KMS-11 (cell line): ENCODE data around the gene PPP1R1A.

Experiments
- H2AFZ ChIP-seq: fragments of 200-600 bp; sonication (generic); 2 replicates; pipeline ENCODE4 v1.6.1; 2016; ENCODE audit warnings: antibody characterized with exemption, mixed run types, low read depth
- H3K27ac ChIP-seq: fragments of 200-600 bp; sonication (generic); 2 replicates; pipeline ENCODE4 v1.6.1; 2016; ENCODE audit warnings: mild to moderate bottlenecking, mixed run types
- H3K27me3 ChIP-seq: fragments of 200-600 bp; sonication (generic); 2 replicates; pipeline ENCODE4 v1.6.1; 2017; ENCODE audit warnings: mild to moderate bottlenecking, low read depth, mixed run types, moderate library complexity; ENCODE audit not compliant: insufficient read depth
- H3K36me3 ChIP-seq: fragments of 200-600 bp; sonication (generic); 2 replicates; pipeline ENCODE4 v1.6.1; 2017; ENCODE audit warnings: mild to moderate bottlenecking, mixed run types; ENCODE audit not compliant: insufficient read depth
- H3K4me1 ChIP-seq: fragments of 200-600 bp; sonication (generic); 2 replicates; pipeline ENCODE4 v1.6.1; 2016; ENCODE audit warnings: mild to moderate bottlenecking, low read depth, mixed run types; ENCODE audit not compliant: poor library complexity, severe bottlenecking
- H3K4me2 ChIP-seq: fragments of 200-600 bp; sonication (generic); 2 replicates; pipeline ENCODE4 v1.7.0; 2016; ENCODE audit warnings: mild to moderate bottlenecking, mixed run types
- H3K4me3 ChIP-seq: fragments of 200-600 bp; sonication (generic); IDR thresholded peaks from 2 replicates; pipeline ENCODE4 v1.6.1; 2017; ENCODE audit warnings: low read depth, low read length, mixed read lengths; ENCODE audit not compliant: insufficient read depth
- H3K79me2 ChIP-seq: fragments of 200-600 bp; sonication (generic); 2 replicates; pipeline ENCODE4 v1.6.1; 2016; ENCODE audit warnings: low read depth, mixed run types; ENCODE audit not compliant: insufficient read depth
- H3K9ac ChIP-seq: fragments of 200-600 bp; sonication (generic); 2 replicates; pipeline ENCODE4 v1.6.1; 2016; ENCODE audit warnings: mild to moderate bottlenecking, mixed run types
- H4K20me1 ChIP-seq: fragments of 200-600 bp; sonication (generic); 2 replicates; pipeline ENCODE4 v1.6.1; 2016; ENCODE audit warnings: mild to moderate bottlenecking, mixed run types; ENCODE audit not compliant: insufficient read depth
- TF ChIP-seq, protein P1 (sequence below): fragments of 200-600 bp; sonication (generic); conservative IDR thresholded peaks from 2 replicates; pipeline ENCODE4 v1.6.1; 2017; ENCODE audit warnings: low read depth, mild to moderate bottlenecking, antibody characterized with exemption, low read length, moderate library complexity, mixed read lengths

Gene PPP1R1A

GRCh38 chr12:54586620-54587019 is 1.8 kb downstream of the PPP1R1A start:
- H2AFZ ChIP-seq: no peak overlapping the region
- no peaks in the 10 kb centered on the region for H3K79me2 ChIP-seq
- H3K4me2 ChIP-seq: no peak overlapping the region
- H3K36me3 ChIP-seq: no peaks in the 10 kb centered on the region
- H3K27me3 ChIP-seq: no peaks in the 10 kb centered on the region
- no peak overlapping the region for H3K27ac ChIP-seq
- H3K4me1 ChIP-seq: peaks cover 14% of the 10 kb centered on the region
- H3K9ac ChIP-seq: no peak overlapping the region
- no peak overlapping the region for H3K4me3 ChIP-seq
- no peaks in the 10 kb centered on the region for H4K20me1 ChIP-seq
- TF ChIP-seq, protein P1, sequence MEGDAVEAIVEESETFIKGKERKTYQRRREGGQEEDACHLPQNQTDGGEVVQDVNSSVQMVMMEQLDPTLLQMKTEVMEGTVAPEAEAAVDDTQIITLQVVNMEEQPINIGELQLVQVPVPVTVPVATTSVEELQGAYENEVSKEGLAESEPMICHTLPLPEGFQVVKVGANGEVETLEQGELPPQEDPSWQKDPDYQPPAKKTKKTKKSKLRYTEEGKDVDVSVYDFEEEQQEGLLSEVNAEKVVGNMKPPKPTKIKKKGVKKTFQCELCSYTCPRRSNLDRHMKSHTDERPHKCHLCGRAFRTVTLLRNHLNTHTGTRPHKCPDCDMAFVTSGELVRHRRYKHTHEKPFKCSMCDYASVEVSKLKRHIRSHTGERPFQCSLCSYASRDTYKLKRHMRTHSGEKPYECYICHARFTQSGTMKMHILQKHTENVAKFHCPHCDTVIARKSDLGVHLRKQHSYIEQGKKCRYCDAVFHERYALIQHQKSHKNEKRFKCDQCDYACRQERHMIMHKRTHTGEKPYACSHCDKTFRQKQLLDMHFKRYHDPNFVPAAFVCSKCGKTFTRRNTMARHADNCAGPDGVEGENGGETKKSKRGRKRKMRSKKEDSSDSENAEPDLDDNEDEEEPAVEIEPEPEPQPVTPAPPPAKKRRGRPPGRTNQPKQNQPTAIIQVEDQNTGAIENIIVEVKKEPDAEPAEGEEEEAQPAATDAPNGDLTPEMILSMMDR: no peak

DNA sequence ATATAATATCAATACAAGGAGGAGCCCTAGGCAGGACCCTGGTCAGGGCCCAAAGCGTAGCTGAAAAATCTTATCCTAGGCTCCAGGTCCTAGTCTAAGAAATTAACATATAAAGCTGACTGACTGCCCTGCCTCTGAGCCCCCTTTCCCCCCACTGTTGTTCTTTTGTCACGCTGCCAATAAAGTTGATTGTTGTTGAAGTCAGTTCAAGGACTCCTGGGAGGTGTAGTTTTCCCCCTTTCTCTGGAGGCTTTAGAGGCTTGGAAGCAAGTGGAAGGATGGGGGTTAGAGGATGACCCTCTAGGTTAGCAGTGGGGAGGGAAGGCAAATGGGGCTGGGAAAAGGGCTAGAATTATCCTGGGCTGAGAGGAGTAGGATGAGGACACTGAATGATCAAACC is 3.2 kb downstream of the PPP1R1A start:
- TF ChIP-seq, protein P1: no peak
- no peak overlapping the region for H3K9ac ChIP-seq
- no peaks in the 10 kb centered on the region for H3K27me3 ChIP-seq
- H3K79me2 ChIP-seq: no peaks in the 10 kb centered on the region
- no peak overlapping the region for H3K4me2 ChIP-seq
- H2AFZ ChIP-seq: no peak overlapping the region
- H3K27ac ChIP-seq: no peak overlapping the region
- peaks cover under 1% of the 10 kb centered on the region for H3K4me1 ChIP-seq
- no peak overlapping the region for H3K4me3 ChIP-seq
- H3K36me3 ChIP-seq: no peaks in the 10 kb centered on the region
- H4K20me1 ChIP-seq: no peaks in the 10 kb centered on the region

- no peak overlapping the region for H3K4me2 ChIP-seq
- H3K9ac ChIP-seq: no peak overlapping the region
- H3K27me3 ChIP-seq: no peaks in the 10 kb centered on the region
- H3K79me2 ChIP-seq: no peaks in the 10 kb centered on the region
- no peaks in the 10 kb centered on the region for H3K4me1 ChIP-seq
- no peak overlapping the region for H3K27ac ChIP-seq
- no peak overlapping the region for H3K4me3 ChIP-seq
- no peak overlapping the region for H2AFZ ChIP-seq
- no peaks in the 10 kb centered on the region for H4K20me1 ChIP-seq
- no peaks in the 10 kb centered on the region for H3K36me3 ChIP-seq
- TF ChIP-seq, protein P1: no peak
Observed at GRCh38 chr12:54584128-54584527, 4.3 kb downstream of the PPP1R1A start.

- H3K4me2 ChIP-seq: no peak overlapping the region
- no peaks in the 10 kb centered on the region for H4K20me1 ChIP-seq
- H3K27ac ChIP-seq: no peak overlapping the region
- no peaks in the 10 kb centered on the region for H3K27me3 ChIP-seq
- no peaks in the 10 kb centered on the region for H3K4me1 ChIP-seq
- H3K9ac ChIP-seq: no peak overlapping the region
- TF ChIP-seq, protein P1: no peak
- H3K36me3 ChIP-seq: no peaks in the 10 kb centered on the region
- no peak overlapping the region for H3K4me3 ChIP-seq
- no peak overlapping the region for H2AFZ ChIP-seq
- no peaks in the 10 kb centered on the region for H3K79me2 ChIP-seq
Observed at GRCh38 chr12:54583726-54584125, 4.7 kb downstream of the PPP1R1A start.

GRCh38 chr12:54581412-54581811 is 7.0 kb downstream of the PPP1R1A start:
- no peaks in the 10 kb centered on the region for H3K79me2 ChIP-seq
- no peak overlapping the region for H3K4me2 ChIP-seq
- no peak overlapping the region for H3K9ac ChIP-seq
- H3K36me3 ChIP-seq: no peaks in the 10 kb centered on the region
- no peaks in the 10 kb centered on the region for H3K4me1 ChIP-seq
- no peak overlapping the region for H3K27ac ChIP-seq
- no peaks in the 10 kb centered on the region for H4K20me1 ChIP-seq
- no peaks in the 10 kb centered on the region; the same call in 1 of the 2 replicates for H3K27me3 ChIP-seq
- TF ChIP-seq, protein P1: no peak
- no peak overlapping the region for H3K4me3 ChIP-seq
- H2AFZ ChIP-seq: no peak overlapping the region
